T-cell (primary cell): Measurements from ENCODE around the gene TCEAL1. TPM values are rescaled to one million over a fixed set of nuclear protein-coding genes. Genes with fewer than 3 reads are reported as not detected.
"Not testable (repeated sequence)": the region's sequence is repeated elsewhere in the genome, so short reads cannot be mapped to it uniquely, and the experiment has no call there.

ENCODE experiments used
- ATAC-seq, 4 experiments: fragments of 200-7000 bp in 3 of 4; fragments of 150-1000 bp in 1 of 4; cut with Tn5 transposase; replicated peaks in 1 of 4; 1 replicate in 3 of 4; 2 replicates in 1 of 4; pipeline ENCODE4 v1.10.0; 2021; ENCODE audit warnings: moderate library complexity in 3 of 4, mild to moderate bottlenecking in 2 of 4, moderate number of reproducible peaks in 1 of 4
- CTCF ChIA-PET, 2 donors: fragments of 300-600 bp; sonication (Branson Sonifier 250); formaldehyde crosslinking; loops; one replicate each; lab custom pipeline; 2022; ENCODE audit warnings: antibody characterized with exemption in 2 of 2; lab: Charles Lee
- POLR2A ChIA-PET, 2 donors: fragments of 300-600 bp; sonication (Branson Sonifier 250); formaldehyde crosslinking; loops; one replicate each; lab custom pipeline; 2022; ENCODE audit warnings: antibody characterized with exemption in 2 of 2; lab: Charles Lee
- DNase-seq, 35 experiments: peaks; one replicate each; pipeline versions ENCODE4 v3.0.0 to v3.0.0-alpha.2; 2013 to 2023
- H3K27ac ChIP-seq: one replicate; pipeline ENCODE4 v1.5.1; 2013; ENCODE audit warnings: low read length
- H3K27me3 ChIP-seq, 2 experiments: replicated peaks in 1 of 2; 1 replicate in 1 of 2; 2 replicates in 1 of 2; pipeline versions ENCODE4 v1.6.1 to v1.7.0; 2013; ENCODE audit warnings: low read length in 1 of 2, mixed read lengths in 1 of 2; ENCODE audit not compliant: control insufficient read depth in 2 of 2, insufficient read depth in 2 of 2; ENCODE audit errors: extremely low read depth in 1 of 2
- H3K36me3 ChIP-seq, 2 donors: 1 replicate in 1 of 2; 2 replicates in 1 of 2; pipeline versions ENCODE4 v1.6.1 to v1.7.0; 2013; ENCODE audit warnings: low read length in 1 of 2; ENCODE audit not compliant: control insufficient read depth in 2 of 2, insufficient read depth in 1 of 2; ENCODE audit errors: extremely low read depth in 1 of 2
- H3K4me1 ChIP-seq, 2 experiments: 1 replicate in 1 of 2; 2 replicates in 1 of 2; pipeline versions ENCODE4 v1.6.1 to v1.7.0; 2013; ENCODE audit warnings: low read length in 2 of 2, mixed read lengths in 1 of 2; ENCODE audit not compliant: insufficient read depth in 2 of 2, control insufficient read depth in 1 of 2; ENCODE audit errors: extremely low read depth in 1 of 2
- H3K4me3 ChIP-seq, 2 donors: 1 replicate in 1 of 2; 2 replicates in 1 of 2; pipeline versions ENCODE4 v1.5.1 to v1.7.0; 2013; ENCODE audit warnings: mild to moderate bottlenecking in 2 of 2, low read length in 1 of 2, moderate library complexity in 1 of 2; ENCODE audit not compliant: control insufficient read depth in 1 of 2; ENCODE audit errors: extremely low read depth in 1 of 2
- H3K9me3 ChIP-seq: 2 replicates; pipeline ENCODE4 v1.7.0; 2013
- H3K27ac Mint-ChIP-seq, 2 donors: one replicate each; pipeline ENCODE4 v1.8.0; 2020 to 2021; ENCODE audit warnings: mild to moderate bottlenecking in 2 of 2, mixed read lengths in 2 of 2
- H3K27me3 Mint-ChIP-seq, 2 donors: one replicate each; pipeline ENCODE4 v1.8.0; 2021 to 2022; ENCODE audit warnings: mixed read lengths in 2 of 2
- H3K36me3 Mint-ChIP-seq: one replicate; pipeline ENCODE4 v1.8.0; 2021; ENCODE audit warnings: mixed read lengths
- H3K4me1 Mint-ChIP-seq, 3 donors: one replicate each; pipeline ENCODE4 v1.8.0; 2020 to 2022; ENCODE audit warnings: mixed read lengths in 3 of 3, mild to moderate bottlenecking in 1 of 3
- H3K4me3 Mint-ChIP-seq, 3 donors: one replicate each; pipeline ENCODE4 v1.8.0; 2020 to 2022; ENCODE audit warnings: mild to moderate bottlenecking in 3 of 3, mixed read lengths in 3 of 3, moderate library complexity in 3 of 3
- H3K9me3 Mint-ChIP-seq, 3 donors: one replicate each; pipeline ENCODE4 v1.8.0; 2020 to 2022; ENCODE audit warnings: mixed read lengths in 3 of 3
- WGBS: methylation state at CpG from one replicate; pipeline ENCODE4 v1.1.5; 2013; ENCODE audit warnings: missing lambda C conversion rate; ENCODE audit not compliant: insufficient coverage; 5-methylcytosine and 5-hydroxymethylcytosine counted together
- total RNA-seq, 35 experiments: library from RNA in 6 of 35; stranded (reverse) in 6 of 35; fragments of 120-200 nt in 1 of 35; gene quantifications; one replicate each; pipeline versions ENCODE4 v1.2.1 to v1.2.4 and lab custom pipeline; 2013 to 2026

TCEAL1 gene
- total RNA-seq, 5 donors from 2014 or later (not counting 1 experiment from before 2014, with no cell fraction given), result 5.0 to 10.0 (median 7.7) TPM

DNA sequence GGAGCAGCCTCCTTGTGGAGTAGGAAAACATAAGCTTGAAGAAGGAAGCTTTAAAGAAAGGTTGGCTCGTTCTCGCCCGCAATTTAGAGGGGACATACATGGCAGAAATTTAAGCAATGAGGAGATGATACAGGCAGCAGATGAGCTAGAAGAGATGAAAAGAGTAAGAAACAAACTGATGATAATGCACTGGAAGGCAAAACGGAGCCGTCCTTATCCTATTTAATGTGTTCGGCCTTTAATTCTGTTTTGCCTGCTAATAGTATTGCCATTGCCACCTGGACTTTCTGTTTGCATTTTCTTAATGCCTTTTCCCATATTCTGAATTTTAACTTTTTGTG is 1.4 kb downstream of the TCEAL1 start:
- Histone ChIP-seq H3K9me3 (no peaks in the 10 kb centered on the region), H3K4me3 (peak overlapping the region; percentile 78 to 82), H3K4me1 (peaks cover 2 to 9% of the 10 kb centered on the region in 2 experiments), H3K27ac (no peak overlapping the region), H3K36me3 (no peaks in the 10 kb centered on the region), H3K27me3 (no peaks in the 10 kb centered on the region)
- Mint-ChIP-seq H3K36me3 (no peaks in the 10 kb centered on the region), H3K4me3 (peak overlapping the region; percentile 83 to 89 (median 84)), H3K9me3 (no peaks in the 10 kb centered on the region), H3K4me1 (peaks cover 10 to 18% (median 15%) of the 10 kb centered on the region in 3 donors), H3K27me3 (peaks cover 0 to 6% of the 10 kb centered on the region in 2 donors), H3K27ac (peak overlapping the region in 1 of 2 donors; percentile 77)
- ATAC-seq (no peak), DNase-seq (no peak)
- WGBS, result no CpG with 5 or more reads among the region's 6 CpGs
- CTCF ChIA-PET, result no interaction called here
- POLR2A ChIA-PET, result no interaction called here

GRCh38 chrX:103631145-103631544 is 2.4 kb downstream of the TCEAL1 start:
- CTCF ChIA-PET, result no interaction called here
- DNase-seq (no peak), ATAC-seq (no peak)
- 100% methylated on average over 2 of the region's 5 CpGs for WGBS
- no peak overlapping the region for H3K4me3 ChIP-seq
- H3K27me3 ChIP-seq, result no peaks in the 10 kb centered on the region
- H3K4me1 Mint-ChIP-seq, result peaks cover 10 to 18% (median 15%) of the 10 kb centered on the region in 3 donors
- peaks cover 2 to 9% of the 10 kb centered on the region in 2 experiments for H3K4me1 ChIP-seq
- H3K9me3 ChIP-seq, result no peaks in the 10 kb centered on the region
- H3K27ac ChIP-seq, result no peak overlapping the region
- H3K27me3 Mint-ChIP-seq, result peaks cover 0 to 6% of the 10 kb centered on the region in 2 donors
- H3K27ac Mint-ChIP-seq, result no peak overlapping the region
- no peaks in the 10 kb centered on the region for H3K36me3 Mint-ChIP-seq
- H3K9me3 Mint-ChIP-seq, result no peaks in the 10 kb centered on the region
- POLR2A ChIA-PET, result no interaction called here
- no peaks in the 10 kb centered on the region for H3K36me3 ChIP-seq
- no peak overlapping the region for H3K4me3 Mint-ChIP-seq

DNA sequence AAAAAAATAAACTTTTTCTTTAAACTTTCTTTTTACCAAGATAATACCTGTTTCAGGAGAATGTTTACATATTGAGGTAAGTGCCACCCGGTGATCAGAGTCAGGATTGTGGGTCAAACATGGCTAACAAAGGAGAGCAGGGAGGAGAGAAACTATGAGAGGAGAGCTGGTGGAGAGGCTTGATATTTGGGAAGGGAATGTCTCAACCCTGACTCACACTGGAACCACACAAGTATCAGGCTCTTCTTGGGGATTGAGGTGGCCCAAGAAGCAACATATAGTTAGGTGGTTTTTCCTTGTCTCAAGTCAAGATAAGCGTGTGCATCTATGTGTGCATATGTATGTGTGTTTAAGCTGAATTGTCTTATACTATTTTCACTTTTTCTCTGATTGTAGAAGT is 6.7 kb downstream of the TCEAL1 start:
- WGBS, result no CpG with 5 or more reads among the region's 2 CpGs
- H3K36me3 Mint-ChIP-seq, result no peaks in the 10 kb centered on the region
- ATAC-seq (no peak), DNase-seq (no peak)
- H3K4me1 ChIP-seq, result no peaks in the 10 kb centered on the region
- H3K9me3 Mint-ChIP-seq, result no peaks in the 10 kb centered on the region
- no peaks in the 10 kb centered on the region for H3K9me3 ChIP-seq
- no peak overlapping the region for H3K4me3 ChIP-seq
- H3K4me3 Mint-ChIP-seq, result no peak overlapping the region
- no peak overlapping the region for H3K27ac Mint-ChIP-seq
- ChIA-PET POLR2A (no interaction called here), CTCF (no interaction called here)
- no peak overlapping the region for H3K27ac ChIP-seq
- no peaks in the 10 kb centered on the region for H3K36me3 ChIP-seq
- H3K27me3 ChIP-seq, result no peaks in the 10 kb centered on the region
- H3K27me3 Mint-ChIP-seq, result peaks cover 0 to 3% of the 10 kb centered on the region in 2 donors
- no peaks in the 10 kb centered on the region for H3K4me1 Mint-ChIP-seq

DNA sequence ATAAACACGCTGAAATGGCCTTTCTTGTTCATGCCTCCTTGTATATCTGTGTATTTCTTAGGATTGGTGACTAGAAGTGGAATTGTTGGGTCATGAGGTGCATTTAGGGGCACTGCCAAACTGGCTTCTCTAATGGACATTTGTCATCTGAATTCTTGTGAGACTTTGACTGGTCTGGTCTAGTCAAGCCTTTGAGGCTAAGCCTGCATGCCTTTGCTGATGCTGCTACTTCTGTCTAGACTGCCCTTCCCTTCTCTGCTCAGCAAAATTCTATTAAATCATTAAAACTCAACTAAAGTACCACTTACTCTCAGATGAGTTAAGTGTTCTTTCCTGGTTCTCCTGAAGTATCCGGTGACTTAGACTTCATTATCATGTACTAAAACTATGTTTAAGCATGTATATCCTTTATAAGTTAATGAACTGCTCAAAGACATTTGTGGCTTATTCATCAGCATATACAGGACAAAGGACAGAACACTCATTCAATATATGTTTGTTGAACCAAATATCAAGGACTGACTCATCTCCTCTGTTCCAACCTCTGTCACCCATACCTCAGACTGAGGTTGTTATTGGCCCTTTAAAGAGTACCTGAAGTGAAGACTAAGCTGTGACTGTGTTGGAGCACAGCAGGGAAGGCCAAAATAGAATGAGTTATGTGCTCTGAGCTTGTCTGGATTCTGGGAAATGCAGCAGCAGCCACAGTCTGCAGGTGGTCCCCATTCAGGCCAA is 9.0 kb downstream of the TCEAL1 start:
- no peaks in the 10 kb centered on the region for H3K36me3 ChIP-seq
- H3K27me3 Mint-ChIP-seq, result peaks cover 0 to 13% of the 10 kb centered on the region in 2 donors
- H3K36me3 Mint-ChIP-seq, result no peaks in the 10 kb centered on the region
- no CpG with 5 or more reads among the region's 2 CpGs for WGBS
- CTCF ChIA-PET, result no interaction called here
- no peaks in the 10 kb centered on the region for H3K9me3 ChIP-seq
- POLR2A ChIA-PET, result no interaction called here
- H3K27me3 ChIP-seq, result no peaks in the 10 kb centered on the region
- no peaks in the 10 kb centered on the region for H3K9me3 Mint-ChIP-seq
- ATAC-seq (no peak), DNase-seq (no peak)
- no peaks in the 10 kb centered on the region for H3K4me1 Mint-ChIP-seq
- no peak overlapping the region for H3K4me3 Mint-ChIP-seq
- H3K4me1 ChIP-seq, result no peaks in the 10 kb centered on the region
- no peak overlapping the region for H3K4me3 ChIP-seq
- H3K27ac Mint-ChIP-seq, result no peak overlapping the region
- H3K27ac ChIP-seq, result no peak overlapping the region

GRCh38 chrX:103638479-103639346 is 9.9 kb downstream of the TCEAL1 start:
- H3K27me3 ChIP-seq, H3K4me1 Mint-ChIP-seq, H3K36me3 Mint-ChIP-seq, H3K36me3 ChIP-seq, H3K27ac ChIP-seq, H3K9me3 ChIP-seq, H3K4me3 ChIP-seq, ATAC-seq, H3K27ac Mint-ChIP-seq, POLR2A ChIA-PET, H3K4me3 Mint-ChIP-seq, H3K4me1 ChIP-seq, H3K9me3 Mint-ChIP-seq, DNase-seq, CTCF ChIA-PET: not testable (repeated sequence)
- H3K27me3 Mint-ChIP-seq, result peaks cover 0 to 18% of the 10 kb centered on the region in 2 donors
- 71% methylated on average over 3 of the region's 6 CpGs for WGBS

DNA sequence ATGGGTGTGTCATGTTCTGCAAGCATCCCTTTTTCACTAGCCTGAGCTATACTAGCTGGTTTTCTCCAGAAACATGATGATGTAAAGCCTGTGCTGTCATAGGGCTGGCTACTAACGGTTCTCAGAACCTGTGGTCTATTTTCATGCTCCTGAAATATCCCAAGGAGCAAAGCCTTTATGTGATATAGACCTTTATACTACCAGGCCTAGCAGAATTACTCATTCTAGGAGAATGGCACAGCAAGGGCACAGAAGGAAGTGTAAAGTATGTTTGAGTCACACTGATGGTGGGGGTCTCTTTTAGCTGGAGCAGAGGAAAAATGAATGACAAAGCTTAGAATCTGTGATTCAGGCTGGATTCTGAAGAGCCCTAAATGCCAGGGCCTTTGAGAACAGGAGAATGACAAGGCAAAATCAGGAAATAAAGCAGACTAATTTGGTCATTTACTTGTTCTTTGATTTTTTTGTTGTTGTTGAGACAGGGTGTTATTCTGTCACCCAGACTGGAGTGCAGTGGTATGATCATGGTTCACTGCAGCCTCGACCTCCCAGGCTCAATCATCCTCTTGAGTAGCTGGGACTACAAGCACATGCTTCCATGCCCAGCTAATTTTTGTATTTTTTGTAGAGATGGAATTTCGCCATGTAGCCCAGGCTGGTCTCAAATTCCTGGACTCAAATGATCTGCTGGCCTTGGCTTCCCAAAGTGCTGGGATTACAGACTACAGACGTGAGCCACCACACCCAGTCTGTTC is 11.8 kb downstream of the TCEAL1 start:
- H3K27ac ChIP-seq, result no peak overlapping the region
- H3K9me3 ChIP-seq, result no peaks in the 10 kb centered on the region
- Mint-ChIP-seq H3K27ac (no peak overlapping the region), H3K9me3 (no peaks in the 10 kb centered on the region), H3K4me3 (no peak overlapping the region), H3K27me3 (peaks cover 5 to 23% of the 10 kb centered on the region in 2 donors), H3K4me1 (no peaks in the 10 kb centered on the region), H3K36me3 (no peaks in the 10 kb centered on the region)
- H3K27me3 ChIP-seq, result peaks cover 0 to 7% of the 10 kb centered on the region in 2 experiments
- ATAC-seq (no peak), DNase-seq (no peak)
- ChIA-PET POLR2A (no interaction called here), CTCF (no interaction called here)
- no peaks in the 10 kb centered on the region for H3K4me1 ChIP-seq
- no peak overlapping the region for H3K4me3 ChIP-seq
- WGBS, result no CpG with 5 or more reads among the region's 4 CpGs
- no peaks in the 10 kb centered on the region for H3K36me3 ChIP-seq
